Neural cell (in vitro differentiated cells): Measurements from ENCODE around the gene SFRP2. TPM values are rescaled to one million over a fixed set of nuclear protein-coding genes. Genes with fewer than 3 reads are reported as not detected.

Source experiments
- H2AFZ ChIP-seq: fragments of 200-600, 300-800 bp; sonication (generic), shearing (Covaris generic); 2 replicates; pipeline ENCODE4 v1.6.0; 2014; ENCODE audit warnings: low read depth, mild to moderate bottlenecking, antibody characterized with exemption, low read length, moderate library complexity
- H3F3A ChIP-seq: fragments of 200-600 bp; shearing (Covaris generic); 2 replicates; pipeline ENCODE4 v1.6.1; 2016; ENCODE audit warnings: mild to moderate bottlenecking, moderate library complexity, mixed read lengths, antibody characterized with exemption, low read length; ENCODE audit not compliant: insufficient read depth, poor library complexity, severe bottlenecking
- H3K27ac ChIP-seq: fragments of 200-600, 300-800 bp; sonication (generic), shearing (Covaris generic); 2 replicates; pipeline ENCODE4 v1.5.1; 2014; ENCODE audit warnings: mild to moderate bottlenecking, low read length, moderate library complexity
- H3K27me3 ChIP-seq: fragments of 300-800, 200-600 bp; sonication (generic), shearing (Covaris generic); 2 replicates; pipeline ENCODE4 v1.6.0; 2014; ENCODE audit warnings: mild to moderate bottlenecking, low read depth, low read length, moderate library complexity; ENCODE audit not compliant: insufficient read depth
- H3K36me3 ChIP-seq: fragments of 300-800, 200-600 bp; sonication (generic), shearing (Covaris generic); 2 replicates; pipeline ENCODE4 v1.5.1; 2014; ENCODE audit warnings: mild to moderate bottlenecking, antibody characterized with exemption, low read length, moderate library complexity; ENCODE audit not compliant: insufficient read depth
- H3K4me2 ChIP-seq: fragments of 300-800, 200-600 bp; sonication (generic), shearing (Covaris generic); 2 replicates; pipeline ENCODE4 v1.6.0; 2014; ENCODE audit warnings: mild to moderate bottlenecking, low read length
- H3K4me3 ChIP-seq: fragments of 300-800, 200-600 bp; sonication (generic), shearing (Covaris generic); 2 replicates; pipeline ENCODE4 v1.5.1; 2014; ENCODE audit warnings: mild to moderate bottlenecking, low read length, moderate library complexity
- H3K79me2 ChIP-seq: fragments of 200-600 bp; shearing (Covaris generic); replicated peaks from 2 replicates; pipeline ENCODE4 v1.6.0; 2014; ENCODE audit warnings: mild to moderate bottlenecking, low read length, moderate library complexity; ENCODE audit not compliant: insufficient read depth
- H3K9ac ChIP-seq: fragments of 300-800, 200-600 bp; sonication (generic), shearing (Covaris generic); 2 replicates; pipeline ENCODE4 v1.6.1; 2016; ENCODE audit warnings: mild to moderate bottlenecking, low read length, mixed read lengths
- H3K9me2 ChIP-seq: fragments of 200-600 bp; shearing (Covaris generic); 2 replicates; pipeline ENCODE4 v1.6.1; 2016; ENCODE audit warnings: mild to moderate bottlenecking, low read length, mixed read lengths; ENCODE audit not compliant: insufficient read depth
- H3K9me3 ChIP-seq: fragments of 200-600, 300-800 bp; sonication (generic), shearing (Covaris generic); 2 replicates; pipeline ENCODE4 v1.6.1; 2016; ENCODE audit warnings: mild to moderate bottlenecking, mixed run types, low read length, moderate library complexity, mixed read lengths
- H4K20me1 ChIP-seq: fragments of 200-600 bp; shearing (Covaris generic); 2 replicates; pipeline ENCODE4 v1.6.1; 2016; ENCODE audit warnings: mild to moderate bottlenecking, mixed run types; ENCODE audit not compliant: insufficient read depth
- CTCF ChIP-seq: fragments of 450-650 bp; IDR thresholded peaks from 2 replicates; pipeline ENCODE4 v1.5.1; 2014; ENCODE audit warnings: antibody characterized with exemption, mild to moderate bottlenecking, moderate library complexity; ENCODE audit not compliant: poor library complexity, severe bottlenecking
- EP300 ChIP-seq: fragments of 450-650 bp; conservative IDR thresholded peaks from 2 replicates; pipeline ENCODE4 v1.6.1; 2014; ENCODE audit warnings: antibody characterized with exemption, mild to moderate bottlenecking, moderate library complexity; ENCODE audit not compliant: poor library complexity, severe bottlenecking
- EZH2 ChIP-seq: fragments of 200-600, 300-800 bp; shearing (Covaris generic), sonication (generic); IDR thresholded peaks from 2 replicates; pipeline ENCODE4 v1.6.1; 2014; ENCODE audit warnings: antibody characterized with exemption, low read length, borderline replicate concordance, mild to moderate bottlenecking; ENCODE audit not compliant: insufficient read depth, poor library complexity, severe bottlenecking
- MXI1 ChIP-seq: fragments of 450-650 bp; conservative IDR thresholded peaks from 2 replicates; pipeline ENCODE4 v1.6.1; 2014; ENCODE audit warnings: antibody characterized with exemption, mild to moderate bottlenecking; ENCODE audit not compliant: poor library complexity, severe bottlenecking
- POLR2AphosphoS5 ChIP-seq: IDR thresholded peaks from 2 replicates; pipeline ENCODE4 v1.6.1; 2012
- RAD21 ChIP-seq: fragments of 450-650 bp; conservative IDR thresholded peaks from 2 replicates; pipeline ENCODE4 v1.6.1; 2014; ENCODE audit warnings: antibody characterized with exemption, mild to moderate bottlenecking, moderate library complexity
- REST ChIP-seq: IDR thresholded peaks from 2 replicates; pipeline ENCODE4 v1.6.1; 2012; ENCODE audit warnings: borderline replicate concordance
- SMC3 ChIP-seq: fragments of 450-650 bp; conservative IDR thresholded peaks from 2 replicates; pipeline ENCODE4 v1.6.1; 2014; ENCODE audit warnings: antibody characterized with exemption, mild to moderate bottlenecking, moderate library complexity; ENCODE audit not compliant: poor library complexity
- TAF1 ChIP-seq: IDR thresholded peaks from 2 replicates; pipeline ENCODE4 v1.6.1; 2012; ENCODE audit warnings: low read depth
- polyA plus RNA-seq: library from polyadenylated mRNA; depleted of rRNA; stranded (reverse); fragments of >200 nt; gene quantifications from 2 replicates; pipeline ENCODE4 v1.2.3, GENCODE V29; 2014

The SFRP2 gene
- polyA plus RNA-seq, 1 donor from 2014 or later: 0.51 TPM

GRCh38 chr4:153733751-153734448 is 55.0 kb downstream of the SFRP2 start:
- H3K9ac ChIP-seq: no peak overlapping the region

DNA sequence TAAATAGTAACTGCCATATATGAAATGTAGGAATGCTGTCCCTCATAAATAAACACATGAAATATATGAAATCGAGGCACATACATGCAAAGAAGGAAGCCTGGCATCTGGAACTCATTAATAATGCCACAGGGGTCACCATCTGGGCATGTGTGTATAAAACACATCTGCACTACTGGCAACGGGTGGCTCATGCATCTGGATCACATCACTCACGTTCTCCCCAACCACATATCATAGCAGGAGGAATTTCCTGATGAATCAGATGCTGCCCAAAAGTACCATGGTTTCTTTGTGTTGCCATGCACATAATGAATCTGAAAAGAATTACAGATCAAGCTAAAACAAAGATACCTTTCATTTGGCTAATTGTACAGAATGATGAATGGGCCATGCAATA is 57.6 kb downstream of the SFRP2 start:
- H3K36me3 ChIP-seq: no peaks in the 10 kb centered on the region
- H3K4me3 ChIP-seq: no peak overlapping the region
- H3K9ac ChIP-seq: no peak overlapping the region
- H3K79me2 ChIP-seq: no peaks in the 10 kb centered on the region
- H4K20me1 ChIP-seq: no peaks in the 10 kb centered on the region
- no peak overlapping the region for H3K4me2 ChIP-seq
- H3K9me3 ChIP-seq: no peaks in the 10 kb centered on the region
- no peaks in the 10 kb centered on the region for H3F3A ChIP-seq
- no peak overlapping the region for H2AFZ ChIP-seq
- H3K27ac ChIP-seq: no peak overlapping the region
- H3K27me3 ChIP-seq: no peaks in the 10 kb centered on the region
- no peaks in the 10 kb centered on the region for H3K9me2 ChIP-seq
- TF ChIP-seq CTCF (no peak), EZH2 (no peak), MXI1 (no peak), EP300 (no peak), RAD21 (no peak)

More at GRCh38 chr4:153733751-153734448, 55.0 kb downstream of the SFRP2 start:
- Histone ChIP-seq H3K9me2 (no peaks in the 10 kb centered on the region), H3K27me3 (no peaks in the 10 kb centered on the region), H4K20me1 (no peaks in the 10 kb centered on the region), H3K36me3 (no peaks in the 10 kb centered on the region), H3K27ac (no peak overlapping the region), H3F3A (no peaks in the 10 kb centered on the region), H3K79me2 (no peaks in the 10 kb centered on the region), H3K4me2 (no peak overlapping the region), H2AFZ (no peak overlapping the region), H3K4me3 (no peak overlapping the region), H3K9me3 (no peaks in the 10 kb centered on the region)
- TF ChIP-seq RAD21: no peak
- no peak for TF ChIP-seq EZH2
- TF ChIP-seq SMC3: no peak
- TF ChIP-seq TAF1: no peak
- TF ChIP-seq REST: no peak
- no peak for TF ChIP-seq MXI1
- no peak for TF ChIP-seq CTCF
- TF ChIP-seq EP300: no peak
- no peak for TF ChIP-seq POLR2AphosphoS5
